Ishikawa (cell line): ENCODE results near the gene AFF2.

Source experiments
- CEBPB ChIP-seq: IDR thresholded peaks from 2 replicates; pipeline ENCODE4 v1.6.1; 2012
- CREB1 ChIP-seq: IDR thresholded peaks from 2 replicates; pipeline ENCODE4 v1.6.1; 2012; ENCODE audit warnings: low read depth
- EGR1 ChIP-seq: IDR thresholded peaks from 2 replicates; pipeline ENCODE4 v1.6.1; 2012
- EP300 ChIP-seq: IDR thresholded peaks from 2 replicates; pipeline ENCODE4 v1.6.1; 2012; ENCODE audit warnings: borderline replicate concordance
- FOXM1 ChIP-seq: IDR thresholded peaks from 2 replicates; pipeline ENCODE4 v1.6.1; 2012; ENCODE audit warnings: low read depth, borderline replicate concordance
- MAX ChIP-seq: IDR thresholded peaks from 2 replicates; pipeline ENCODE4 v1.6.1; 2012
- NFIC ChIP-seq: IDR thresholded peaks from 2 replicates; pipeline ENCODE4 v1.6.1; 2012
- RAD21 ChIP-seq: IDR thresholded peaks from 2 replicates; pipeline ENCODE4 v1.6.1; 2012; ENCODE audit warnings: low read depth
- REST ChIP-seq: IDR thresholded peaks from 2 replicates; pipeline ENCODE4 v1.6.1; 2012; ENCODE audit warnings: low read depth, mild to moderate bottlenecking
- TAF1 ChIP-seq: IDR thresholded peaks from 2 replicates; pipeline ENCODE4 v1.6.1; 2012; ENCODE audit warnings: low read depth, mild to moderate bottlenecking
- TCF12 ChIP-seq: IDR thresholded peaks from 2 replicates; pipeline ENCODE4 v1.6.1; 2012; ENCODE audit warnings: low read depth
- TEAD4 ChIP-seq: IDR thresholded peaks from 2 replicates; pipeline ENCODE4 v1.6.1; 2012
- USF1 ChIP-seq: IDR thresholded peaks from 2 replicates; pipeline ENCODE4 v1.6.1; 2012
- ZBTB7A ChIP-seq: IDR thresholded peaks from 2 replicates; pipeline ENCODE4 v1.6.1; 2012; ENCODE audit warnings: low read depth

AFF2 gene

GRCh38 chrX:148580016-148580415, 79.6 kb downstream of the AFF2 start:
- no peak for TF ChIP-seq REST

- TF ChIP-seq RAD21 = no peak
- no peak for TF ChIP-seq EGR1
- TF ChIP-seq NFIC = no peak
- TF ChIP-seq EP300 = no peak
These were observed 81.9 kb downstream of the AFF2 start for GRCh38 chrX:148582353-148582752.

GRCh38 chrX:148588649-148589310, 88.4 kb downstream of the AFF2 start:
- TF ChIP-seq TAF1 = no peak
- TF ChIP-seq REST = no peak
- TF ChIP-seq ZBTB7A = no peak
- TF ChIP-seq TCF12 = no peak
- TF ChIP-seq MAX = no peak
- no peak for TF ChIP-seq EP300
- TF ChIP-seq TEAD4 = no peak

- TF ChIP-seq MAX (no peak), TEAD4 (no peak), EGR1 (no peak), FOXM1 (no peak), EP300 (no peak), NFIC (no peak), USF1 (no peak), CREB1 (no peak)
These were observed 92.2 kb downstream of the AFF2 start for GRCh38 chrX:148592595-148592994.

GRCh38 chrX:148593146-148593545, 92.7 kb downstream of the AFF2 start:
- TF ChIP-seq CREB1 = no peak
- TF ChIP-seq USF1 = no peak
- no peak for TF ChIP-seq REST
- no peak for TF ChIP-seq RAD21
- no peak for TF ChIP-seq TEAD4
- no peak for TF ChIP-seq EGR1
- TF ChIP-seq CEBPB = no peak
- TF ChIP-seq MAX = no peak
- no peak for TF ChIP-seq TCF12
- TF ChIP-seq ZBTB7A = no peak
- no peak for TF ChIP-seq EP300
- TF ChIP-seq NFIC = no peak
- no peak for TF ChIP-seq FOXM1
- TF ChIP-seq TAF1 = no peak

GRCh38 chrX:148593987-148594386, 93.6 kb downstream of the AFF2 start:
- TF ChIP-seq FOXM1 = no peak
- no peak for TF ChIP-seq EP300
- TF ChIP-seq EGR1 = no peak
- no peak for TF ChIP-seq ZBTB7A
- no peak for TF ChIP-seq CEBPB
